NCI-H510A treated with DMSO at 0.1 percent for 48 hours (cell line): Measurements from ENCODE around the gene AOPEP.
A peak's percentile ranks its signal among the peaks of the same experiment; 100 is the strongest.

Experiments
- DNase-seq: peaks from one replicate; lab custom pipeline; 2025; lab: John Stamatoyannopoulos, UW

Gene AOPEP

GRCh38 chr9:95099321-95100070 lies 373.0 kb downstream of the AOPEP start:
- no peak for DNase-seq

GRCh38 chr9:95100071-95100627 lies 373.6 kb downstream of the AOPEP start:
- no peak for DNase-seq

- DNase-seq: no peak
Measured at GRCh38 chr9:95101326-95101725, 374.8 kb downstream of the AOPEP start.

- no peak for DNase-seq
Measured at GRCh38 chr9:95102001-95102433, 375.5 kb downstream of the AOPEP start.

GRCh38 chr9:95102572-95102971 lies 376.1 kb downstream of the AOPEP start:
- DNase-seq: no peak

- DNase-seq: peak; percentile 46
Measured at GRCh38 chr9:95103281-95103771, 376.8 kb downstream of the AOPEP start.

- DNase-seq: no peak
Measured at GRCh38 chr9:95103871-95104580, 377.5 kb downstream of the AOPEP start.

GRCh38 chr9:95104581-95104960 lies 378.1 kb downstream of the AOPEP start:
- no peak for DNase-seq

GRCh38 chr9:95104980-95105379 lies 378.5 kb downstream of the AOPEP start:
- DNase-seq: peak; percentile 22

GRCh38 chr9:95105519-95106287 lies 379.2 kb downstream of the AOPEP start:
- DNase-seq: no peak

GRCh38 chr9:95107001-95107749 lies 380.7 kb downstream of the AOPEP start:
- DNase-seq: no peak

- DNase-seq: no peak
Measured at GRCh38 chr9:95107976-95108375, 381.5 kb downstream of the AOPEP start.

GRCh38 chr9:95108777-95109176 lies 382.3 kb downstream of the AOPEP start:
- DNase-seq: no peak

GRCh38 chr9:95109456-95109855 lies 383.0 kb downstream of the AOPEP start:
- no peak for DNase-seq

GRCh38 chr9:95110921-95111525 lies 384.5 kb downstream of the AOPEP start:
- no peak for DNase-seq

GRCh38 chr9:95111716-95112115 lies 385.2 kb downstream of the AOPEP start:
- no peak for DNase-seq

GRCh38 chr9:95112436-95113280 lies 386.2 kb downstream of the AOPEP start:
- DNase-seq: no peak

- no peak for DNase-seq
Measured at GRCh38 chr9:95115104-95115503, 388.6 kb downstream of the AOPEP start.

- DNase-seq: no peak
Measured at GRCh38 chr9:95116002-95116807, 389.7 kb downstream of the AOPEP start.
